Measurements from ENCODE around the gene APBB2. TPM values are rescaled to one million over a fixed set of nuclear protein-coding genes. Genes with fewer than 3 reads are reported as not detected.

Gene APBB2
- total RNA-seq, 4 donors from 2014 or later, result 42.4 to 95.8 (median 51.3) TPM

- no peaks in the 10 kb centered on the region for H3K4me1 ChIP-seq
- H3K4me3 ChIP-seq, result no peak overlapping the region
- DNase-seq (ENCODE audit: low spot score in 2 of 2), result no peak
- H3K36me3 ChIP-seq, result peaks cover 56% of the 10 kb centered on the region
- TF ChIP-seq POLR2AphosphoS5 (IDR thresholded peaks at IDR 0.05), result no peak
- TF ChIP-seq POLR2A (IDR thresholded peaks at IDR 0.05), result no peak
- no peak for TF ChIP-seq CTCF (IDR thresholded peaks at IDR 0.05)
- TF ChIP-seq EP300 (IDR thresholded peaks at IDR 0.05), result no peak
- H3K27ac ChIP-seq, result no peak overlapping the region
- no peaks in the 10 kb centered on the region for H3K9me3 ChIP-seq
- no peaks in the 10 kb centered on the region for H3K27me3 ChIP-seq
- 94% methylated on average over 18 of the region's 18 CpGs for WGBS
Measured at GRCh38 chr4:40890199-40890598, 324.1 kb downstream of the APBB2 start.

GRCh38 chr4:40888933-40889332, 325.4 kb downstream of the APBB2 start:
- Histone ChIP-seq H3K36me3 (peaks cover 55% of the 10 kb centered on the region), H3K4me3 (no peak overlapping the region), H3K4me1 (no peaks in the 10 kb centered on the region), H3K27ac (no peak overlapping the region), H3K9me3 (no peaks in the 10 kb centered on the region), H3K27me3 (no peaks in the 10 kb centered on the region)
- WGBS, result 90% methylated on average over 5 of the region's 5 CpGs
- no peak for DNase-seq (ENCODE audit: low spot score in 2 of 2)
- no peak for TF ChIP-seq POLR2A (IDR thresholded peaks at IDR 0.05)
- no peak for TF ChIP-seq EP300 (IDR thresholded peaks at IDR 0.05)
- no peak for TF ChIP-seq POLR2AphosphoS5 (IDR thresholded peaks at IDR 0.05)
- TF ChIP-seq CTCF (IDR thresholded peaks at IDR 0.05), result no peak

- no peak overlapping the region for H3K27ac ChIP-seq
- no peaks in the 10 kb centered on the region for H3K4me1 ChIP-seq
- TF ChIP-seq POLR2AphosphoS5 (IDR thresholded peaks at IDR 0.05) (no peak), CTCF (IDR thresholded peaks at IDR 0.05) (no peak), EP300 (IDR thresholded peaks at IDR 0.05) (no peak), POLR2A (IDR thresholded peaks at IDR 0.05) (no peak)
- peaks cover 49% of the 10 kb centered on the region for H3K36me3 ChIP-seq
- no peak for DNase-seq (ENCODE audit: low spot score in 2 of 2)
- no peaks in the 10 kb centered on the region for H3K9me3 ChIP-seq
- 74% methylated on average over 10 of the region's 10 CpGs for WGBS
- no peaks in the 10 kb centered on the region for H3K27me3 ChIP-seq
- H3K4me3 ChIP-seq, result no peak overlapping the region
Measured at GRCh38 chr4:40887764-40888131, 326.6 kb downstream of the APBB2 start.

GRCh38 chr4:40886931-40887763, 327.2 kb downstream of the APBB2 start:
- Histone ChIP-seq H3K27me3 (no peaks in the 10 kb centered on the region), H3K4me1 (no peaks in the 10 kb centered on the region), H3K36me3 (peaks cover 47% of the 10 kb centered on the region), H3K4me3 (no peak overlapping the region), H3K9me3 (no peaks in the 10 kb centered on the region), H3K27ac (no peak overlapping the region)
- DNase-seq (ENCODE audit: low spot score in 2 of 2), result no peak
- 92% methylated on average over 7 of the region's 7 CpGs for WGBS
- TF ChIP-seq POLR2A (IDR thresholded peaks at IDR 0.05) (no peak), EP300 (IDR thresholded peaks at IDR 0.05) (no peak), CTCF (IDR thresholded peaks at IDR 0.05) (no peak), POLR2AphosphoS5 (IDR thresholded peaks at IDR 0.05) (no peak)

GRCh38 chr4:40881851-40882250, 332.5 kb downstream of the APBB2 start:
- 80% methylated on average over 4 of the region's 4 CpGs for WGBS
- no peaks in the 10 kb centered on the region for H3K27me3 ChIP-seq
- peaks cover 16% of the 10 kb centered on the region for H3K36me3 ChIP-seq
- H3K4me1 ChIP-seq, result no peaks in the 10 kb centered on the region
- no peak overlapping the region for H3K27ac ChIP-seq
- no peak for TF ChIP-seq CTCF (IDR thresholded peaks at IDR 0.05)
- no peak for TF ChIP-seq EP300 (IDR thresholded peaks at IDR 0.05)
- TF ChIP-seq POLR2AphosphoS5 (IDR thresholded peaks at IDR 0.05), result no peak
- no peak for TF ChIP-seq POLR2A (IDR thresholded peaks at IDR 0.05)
- H3K4me3 ChIP-seq, result no peak overlapping the region
- DNase-seq (ENCODE audit: low spot score in 2 of 2), result no peak
- no peaks in the 10 kb centered on the region for H3K9me3 ChIP-seq
